Omental fat pad (tissue), 4 donors: ENCODE measurements around the gene FREY1. TPM values are rescaled to one million over a fixed set of nuclear protein-coding genes. Genes with fewer than 3 reads are reported as not detected.
A peak's percentile ranks its signal among the peaks of the same experiment; 100 is the strongest.
"Not testable (repeated sequence)": the region's sequence is repeated elsewhere in the genome, so short reads cannot be mapped to it uniquely, and the experiment has no call there.

Experiments
- ATAC-seq: fragments of 150-250 bp; one replicate; pipeline ENCODE4 v1.9.1; 2016; ENCODE audit warnings: mild to moderate bottlenecking, moderate library complexity; ENCODE audit not compliant: low FRiP score
- DNase-seq: peaks from one replicate; pipeline ENCODE4 v3.0.0-alpha.2; 2019; ENCODE audit warnings: low spot score
- total RNA-seq, 4 donors: library from RNA; depleted of rRNA; stranded (reverse); fragments of >200 nt; gene quantifications; one replicate each; pipeline ENCODE4 v1.1.0, GENCODE V29; 2016
- TF ChIP-seq, protein P1 (sequence below), 3 donors: fragments of 450-650 bp; IDR thresholded peaks; one replicate each; pipeline ENCODE4 v1.5.1; 2016 to 2017; ENCODE audit warnings: antibody characterized with exemption in 3 of 3, mild to moderate bottlenecking in 3 of 3, moderate library complexity in 2 of 3

Gene FREY1
- total RNA-seq, 4 donors from 2014 or later: 1.6 TPM; not detected in 3

- DNase-seq (no peak), ATAC-seq (no peak)
- TF ChIP-seq, protein P1, sequence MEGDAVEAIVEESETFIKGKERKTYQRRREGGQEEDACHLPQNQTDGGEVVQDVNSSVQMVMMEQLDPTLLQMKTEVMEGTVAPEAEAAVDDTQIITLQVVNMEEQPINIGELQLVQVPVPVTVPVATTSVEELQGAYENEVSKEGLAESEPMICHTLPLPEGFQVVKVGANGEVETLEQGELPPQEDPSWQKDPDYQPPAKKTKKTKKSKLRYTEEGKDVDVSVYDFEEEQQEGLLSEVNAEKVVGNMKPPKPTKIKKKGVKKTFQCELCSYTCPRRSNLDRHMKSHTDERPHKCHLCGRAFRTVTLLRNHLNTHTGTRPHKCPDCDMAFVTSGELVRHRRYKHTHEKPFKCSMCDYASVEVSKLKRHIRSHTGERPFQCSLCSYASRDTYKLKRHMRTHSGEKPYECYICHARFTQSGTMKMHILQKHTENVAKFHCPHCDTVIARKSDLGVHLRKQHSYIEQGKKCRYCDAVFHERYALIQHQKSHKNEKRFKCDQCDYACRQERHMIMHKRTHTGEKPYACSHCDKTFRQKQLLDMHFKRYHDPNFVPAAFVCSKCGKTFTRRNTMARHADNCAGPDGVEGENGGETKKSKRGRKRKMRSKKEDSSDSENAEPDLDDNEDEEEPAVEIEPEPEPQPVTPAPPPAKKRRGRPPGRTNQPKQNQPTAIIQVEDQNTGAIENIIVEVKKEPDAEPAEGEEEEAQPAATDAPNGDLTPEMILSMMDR (IDR thresholded peaks at IDR 0.05): no peak
Observed at GRCh38 chr11:45913942-45914635, 7.0 kb upstream of the FREY1 start.

DNA sequence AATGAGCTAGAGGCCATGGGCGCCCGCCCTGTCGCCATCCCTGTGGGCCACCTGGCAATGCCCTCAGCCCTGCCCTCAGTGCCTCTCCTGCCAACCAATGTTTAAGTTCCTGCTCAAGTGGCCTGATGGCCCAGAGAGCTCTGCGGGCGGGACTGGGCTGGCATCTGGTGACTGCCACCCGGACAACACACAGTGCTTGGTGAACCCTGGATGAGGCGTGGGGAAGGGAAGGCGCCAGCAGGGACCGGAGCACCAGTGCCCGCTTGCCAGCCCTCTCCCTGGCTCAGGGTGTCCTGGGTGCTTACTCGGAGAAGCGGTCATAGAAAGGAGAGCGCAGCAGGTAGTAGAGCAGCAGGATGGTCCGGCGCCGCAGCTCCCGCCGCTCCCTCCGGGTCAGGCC is 6.4 kb upstream of the FREY1 start:
- TF ChIP-seq, protein P1 (IDR thresholded peaks at IDR 0.05): no peak
- no peak for DNase-seq
- ATAC-seq: no peak

DNA sequence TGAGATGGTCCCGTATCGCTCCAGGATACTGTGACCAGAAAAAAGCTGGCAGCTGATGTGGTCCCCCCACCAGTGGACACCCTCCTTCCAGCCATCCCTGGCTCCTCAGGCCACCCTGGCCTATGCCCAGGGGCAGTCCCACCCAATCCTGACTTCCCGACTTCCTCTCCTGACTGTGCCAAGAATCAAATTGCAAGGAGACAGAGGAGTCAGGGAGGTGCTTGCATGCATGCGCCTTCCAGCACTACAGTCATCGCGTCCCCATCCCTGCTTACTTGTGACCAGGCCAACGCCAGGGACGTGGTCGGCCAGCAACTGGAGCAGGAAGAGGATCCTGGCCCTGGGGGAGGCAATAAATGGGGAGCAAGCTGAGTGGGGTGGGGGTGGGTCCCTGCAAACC is 3.6 kb upstream of the FREY1 start:
- ATAC-seq: no peak
- DNase-seq: no peak
- TF ChIP-seq, protein P1 (IDR thresholded peaks at IDR 0.05): no peak

GRCh38 chr11:45909594-45910475 is 2.8 kb upstream of the FREY1 start:
- no peak for DNase-seq
- TF ChIP-seq, protein P1 (IDR thresholded peaks at IDR 0.05): no peak
- ATAC-seq: no peak

DNA sequence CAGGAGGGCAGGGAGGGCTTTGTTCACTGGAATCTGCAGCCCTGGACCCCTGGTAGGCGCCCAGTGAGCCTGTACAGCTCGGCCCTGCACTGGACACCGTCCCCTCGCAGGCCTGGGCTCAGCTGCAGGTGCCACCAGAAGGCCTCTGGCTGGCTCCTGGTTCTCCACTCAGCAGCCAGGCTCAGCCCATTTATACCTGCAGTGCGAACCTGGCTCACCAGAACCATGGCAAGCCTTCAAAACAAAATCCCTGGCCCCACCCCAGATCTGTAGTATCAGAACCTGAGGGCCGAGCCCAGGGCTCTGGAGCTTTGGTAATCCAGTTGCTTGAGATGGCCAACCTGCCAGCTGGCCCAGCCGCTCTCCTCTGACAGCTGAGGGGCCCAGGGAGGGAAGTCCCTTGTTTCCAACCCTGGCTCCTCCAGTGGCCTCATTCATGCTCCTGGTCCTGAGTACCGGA is 870 bp upstream of the FREY1 start:
- ATAC-seq: no peak
- DNase-seq: no peak
- TF ChIP-seq, protein P1 (IDR thresholded peaks at IDR 0.05): no peak

- DNase-seq (no peak), ATAC-seq (peak; percentile 8)
- TF ChIP-seq, protein P1 (IDR thresholded peaks at IDR 0.05): no peak
Observed at GRCh38 chr11:45906096-45906682, 882 bp downstream of the FREY1 start.

DNA sequence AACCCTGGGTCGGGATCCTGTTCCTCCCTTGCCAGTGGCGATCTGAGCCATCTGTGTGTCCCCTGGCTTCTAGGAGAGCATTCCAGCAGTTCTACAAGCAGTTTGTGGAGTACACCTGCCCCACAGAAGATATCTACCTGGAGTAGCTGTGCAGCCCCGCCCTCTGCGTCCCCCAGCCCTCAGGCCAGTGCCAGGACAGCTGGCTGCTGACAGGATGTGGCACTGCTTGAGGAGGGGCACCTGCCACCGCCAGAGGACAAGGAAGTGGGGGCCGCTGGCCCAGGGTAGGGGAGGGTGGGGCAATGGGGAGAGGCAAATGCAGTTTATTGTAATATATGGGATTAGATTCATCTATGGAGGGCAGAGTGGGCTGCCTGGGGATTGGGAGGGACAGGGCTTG is 1.5 kb downstream of the FREY1 start:
- DNase-seq, ATAC-seq: not testable (repeated sequence)
